ENCODE data around the gene COL17A1.

- TF ChIP-seq POLR2AphosphoS5 (IDR thresholded peaks at IDR 0.05; ENCODE audit: low read depth, low read length) (no peak), SIN3A (IDR thresholded peaks at IDR 0.05; ENCODE audit: borderline replicate concordance, insufficient read depth, low read length) (no peak), TAF1 (IDR thresholded peaks at IDR 0.05; ENCODE audit: borderline replicate concordance, insufficient read depth, low read length) (no peak)
Observed at GRCh38 chr10:104021246-104021645, 64.4 kb downstream of the COL17A1 start.

Measured in PFSK-1 (cell line).